CD4-positive, alpha-beta T cell treated with Interleukin-2 at 100 ng/mL for 4 hours (primary cell): Measurements from ENCODE around the gene NKAIN4.
"Not testable (repeated sequence)": the region's sequence is repeated elsewhere in the genome, so short reads cannot be mapped to it uniquely, and the experiment has no call there.

Source experiments
- DNase-seq: peaks from one replicate; pipeline ENCODE4 v3.0.0-alpha.2; 2020; ENCODE audit warnings: low spot score

NKAIN4 gene

GRCh38 chr20:63257629-63258028 is 3.4 kb upstream of the NKAIN4 start:
- DNase-seq, result no peak

GRCh38 chr20:63256954-63257353 is 2.7 kb upstream of the NKAIN4 start:
- no peak for DNase-seq

- DNase-seq, result no peak
Observed at GRCh38 chr20:63255931-63256704, 1.9 kb upstream of the NKAIN4 start.

- DNase-seq, result no peak
Observed at GRCh38 chr20:63254606-63255384, 532 bp upstream of the NKAIN4 start.

- no peak for DNase-seq
Observed at GRCh38 chr20:63253438-63254231, 628 bp downstream of the NKAIN4 start.

GRCh38 chr20:63253065-63253437 is 1.2 kb downstream of the NKAIN4 start:
- no peak for DNase-seq

GRCh38 chr20:63252284-63252711 is 2.0 kb downstream of the NKAIN4 start:
- DNase-seq, result no peak

- not testable (repeated sequence) for DNase-seq
Observed at GRCh38 chr20:63251350-63251749, 2.9 kb downstream of the NKAIN4 start.

GRCh38 chr20:63249891-63250290 is 4.4 kb downstream of the NKAIN4 start:
- DNase-seq, result no peak

- no peak for DNase-seq
Observed at GRCh38 chr20:63248835-63249591, 5.2 kb downstream of the NKAIN4 start.

- DNase-seq, result no peak
Observed at GRCh38 chr20:63247671-63248228, 6.5 kb downstream of the NKAIN4 start.

- no peak for DNase-seq
Observed at GRCh38 chr20:63246490-63247288, 7.6 kb downstream of the NKAIN4 start.

GRCh38 chr20:63244468-63244867 is 9.8 kb downstream of the NKAIN4 start:
- no peak for DNase-seq

- no peak for DNase-seq
Observed at GRCh38 chr20:63243604-63244247, 10.5 kb downstream of the NKAIN4 start.

GRCh38 chr20:63242736-63243135 is 11.5 kb downstream of the NKAIN4 start:
- no peak for DNase-seq

GRCh38 chr20:63241272-63241671 is 13.0 kb downstream of the NKAIN4 start:
- no peak for DNase-seq

- DNase-seq, result no peak
Observed at GRCh38 chr20:63240004-63240403, 14.3 kb downstream of the NKAIN4 start.

- DNase-seq, result no peak
Observed at GRCh38 chr20:63239431-63239830, 14.8 kb downstream of the NKAIN4 start.

- DNase-seq, result no peak
Observed at GRCh38 chr20:63238514-63239125, 15.6 kb downstream of the NKAIN4 start.

- DNase-seq, result no peak
Observed at GRCh38 chr20:63238031-63238430, 16.2 kb downstream of the NKAIN4 start.
